DMS53 (cell line): ENCODE results near the gene SRC.

ENCODE experiments used
- DNase-seq: peaks from one replicate; lab custom pipeline; 2025; lab: John Stamatoyannopoulos, UW

SRC gene

GRCh38 chr20:37315021-37315451 is 30.9 kb upstream of the SRC start:
- no peak for DNase-seq

- DNase-seq, result no peak
Observed at GRCh38 chr20:37315452-37316110, 30.4 kb upstream of the SRC start.

- DNase-seq, result no peak
Observed at GRCh38 chr20:37316116-37316774, 29.7 kb upstream of the SRC start.

- DNase-seq, result no peak
Observed at GRCh38 chr20:37316775-37317170, 29.2 kb upstream of the SRC start.

- no peak for DNase-seq
Observed at GRCh38 chr20:37317316-37317715, 28.6 kb upstream of the SRC start.

GRCh38 chr20:37317994-37318640 is 27.8 kb upstream of the SRC start:
- DNase-seq, result no peak

GRCh38 chr20:37319151-37319671 is 26.7 kb upstream of the SRC start:
- DNase-seq, result no peak

- DNase-seq, result no peak
Observed at GRCh38 chr20:37323985-37324384, 22.0 kb upstream of the SRC start.

- DNase-seq, result no peak
Observed at GRCh38 chr20:37325206-37325605, 20.7 kb upstream of the SRC start.

GRCh38 chr20:37326666-37327065 is 19.3 kb upstream of the SRC start:
- DNase-seq, result no peak

GRCh38 chr20:37327748-37328147 is 18.2 kb upstream of the SRC start:
- no peak for DNase-seq

GRCh38 chr20:37328149-37328945 is 17.6 kb upstream of the SRC start:
- no peak for DNase-seq

- no peak for DNase-seq
Observed at GRCh38 chr20:37329481-37330165, 16.3 kb upstream of the SRC start.

GRCh38 chr20:37330316-37330715 is 15.6 kb upstream of the SRC start:
- DNase-seq, result no peak

- no peak for DNase-seq
Observed at GRCh38 chr20:37331060-37331857, 14.7 kb upstream of the SRC start.

- DNase-seq, result no peak
Observed at GRCh38 chr20:37333130-37333847, 12.7 kb upstream of the SRC start.

GRCh38 chr20:37333848-37334318 is 12.1 kb upstream of the SRC start:
- no peak for DNase-seq

- DNase-seq, result no peak
Observed at GRCh38 chr20:37334450-37334849, 11.5 kb upstream of the SRC start.

- DNase-seq, result no peak
Observed at GRCh38 chr20:37335642-37336368, 10.1 kb upstream of the SRC start.
